ENCODE data around the gene FBXO17. TPM values are rescaled to one million over a fixed set of nuclear protein-coding genes. Genes with fewer than 3 reads are reported as not detected.

FBXO17 gene
- total and polyA plus RNA-seq, 2 of the 13 experiments (the other 11 are each of a cell fraction or from before 2014, with no cell fraction given) = 22.1 to 58.7 TPM

- TF ChIP-seq HNF4G (IDR thresholded peaks at IDR 0.05; ENCODE audit: borderline replicate concordance, low read depth, low read length) (0 out of 2 replicates have a peak, but pooled peaks have one; percentile 31), HNF4G (CRISPR knock-in tag; IDR thresholded peaks at IDR 0.05; ENCODE audit: borderline replicate concordance, low read depth) (no peak; the same call in 1 of the 2 replicates), ZNF552 (CRISPR knock-in tag; IDR thresholded peaks at IDR 0.05; ENCODE audit: borderline replicate concordance) (no peak), SRSF4 (IDR thresholded peaks at IDR 0.05; ENCODE audit: low read depth, low read length, poor library complexity, severe bottlenecking) (no peak), XRCC5 (optimal IDR thresholded peaks at IDR 0.05; ENCODE audit: low read length) (peak; percentile 48), KLF15 (CRISPR knock-in tag; IDR thresholded peaks at IDR 0.05; ENCODE audit: borderline replicate concordance) (peak; percentile 94; the same call in 1 of the 2 replicates), SAFB2 (CRISPR knock-in tag; IDR thresholded peaks at IDR 0.05; ENCODE audit: borderline replicate concordance, low read depth) (peak; percentile 50; the same call in 1 of the 2 replicates), ZNF337 (CRISPR knock-in tag; IDR thresholded peaks at IDR 0.05; ENCODE audit: borderline replicate concordance, low read depth) (no peak), KLF6 (CRISPR knock-in tag; IDR thresholded peaks at IDR 0.05) (no peak), RAD21 (CRISPR knock-in tag; IDR thresholded peaks at IDR 0.05) (peak; percentile 15; the same call in 1 of the 2 replicates), ZNF354B (CRISPR knock-in tag; IDR thresholded peaks at IDR 0.05) (no peak), ZNF614 (CRISPR knock-in tag; IDR thresholded peaks at IDR 0.05; ENCODE audit: borderline replicate concordance) (no peak; the same call in 1 of the 2 replicates), ZNF318 (CRISPR knock-in tag; IDR thresholded peaks at IDR 0.05) (no peak), ZNF792 (CRISPR knock-in tag; IDR thresholded peaks at IDR 0.05) (no peak), NR2F6 (IDR thresholded peaks at IDR 0.05) (no peak), NR2F6 (CRISPR knock-in tag; IDR thresholded peaks at IDR 0.05) (no peak; the same call in 1 of the 2 replicates), THRA (CRISPR knock-in tag; IDR thresholded peaks at IDR 0.05; ENCODE audit: borderline replicate concordance) (0 out of 2 replicates have a peak, but pooled peaks have one; percentile 32), TRIM22 (IDR thresholded peaks at IDR 0.05) (no peak), CREM (IDR thresholded peaks at IDR 0.05) (peak; percentile 99), CREM (CRISPR knock-in tag; IDR thresholded peaks at IDR 0.05) (no peak)
Observed at GRCh38 chr19:38899447-38900201, 75.9 kb downstream of the FBXO17 start, which contains the start of the genes NFKBIB and SIRT2 (continued).
